Trophoblast cell (in vitro differentiated cells and primary cell): ENCODE results near the gene SEMA4D.
A peak's percentile ranks its signal among the peaks of the same experiment; 100 is the strongest.

Experiments
- DNase-seq, 2 donors: peaks; one replicate each; pipeline ENCODE4 v3.0.0-alpha.2; 2016
- H2AFZ ChIP-seq: 2 replicates; pipeline ENCODE4 v1.6.1; 2013; ENCODE audit warnings: low read length, moderate library complexity, mild to moderate bottlenecking; ENCODE audit not compliant: insufficient read depth, poor library complexity
- H2AK5ac ChIP-seq: 2 replicates; pipeline ENCODE4 v1.6.1; 2013; ENCODE audit warnings: mild to moderate bottlenecking, low read length
- H2BK120ac ChIP-seq: 2 replicates; pipeline ENCODE4 v1.6.1; 2013; ENCODE audit warnings: low read length, mild to moderate bottlenecking, moderate library complexity; ENCODE audit not compliant: insufficient read depth, poor library complexity
- H2BK12ac ChIP-seq: 2 replicates; pipeline ENCODE4 v1.6.1; 2013; ENCODE audit warnings: mild to moderate bottlenecking, low read length, moderate library complexity
- H2BK5ac ChIP-seq: 2 replicates; pipeline ENCODE4 v1.6.1; 2013; ENCODE audit warnings: low read length, low read depth, moderate library complexity, mild to moderate bottlenecking; ENCODE audit not compliant: poor library complexity
- H3K14ac ChIP-seq: 2 replicates; pipeline ENCODE4 v1.6.1; 2013; ENCODE audit warnings: mild to moderate bottlenecking, low read length
- H3K18ac ChIP-seq: 2 replicates; pipeline ENCODE4 v1.6.1; 2013; ENCODE audit warnings: mild to moderate bottlenecking, low read length
- H3K23ac ChIP-seq: 2 replicates; pipeline ENCODE4 v1.6.1; 2013; ENCODE audit warnings: low read length
- H3K27ac ChIP-seq: 2 replicates; pipeline ENCODE4 v1.5.1; 2013; ENCODE audit warnings: low read depth, mild to moderate bottlenecking, inconsistent platforms, low read length, moderate library complexity
- H3K27me3 ChIP-seq: 2 replicates; pipeline ENCODE4 v1.6.1; 2013; ENCODE audit warnings: inconsistent platforms, mild to moderate bottlenecking, low read length, moderate library complexity; ENCODE audit not compliant: insufficient read depth
- H3K36me3 ChIP-seq, 2 experiments: 1 replicate in 1 of 2; 2 replicates in 1 of 2; pipeline ENCODE4 v1.6.1; 2013; ENCODE audit warnings: low read length in 2 of 2, mild to moderate bottlenecking in 2 of 2, moderate library complexity in 1 of 2; ENCODE audit not compliant: insufficient read depth in 2 of 2, control insufficient read depth in 1 of 2
- H3K4ac ChIP-seq: 2 replicates; pipeline ENCODE4 v1.6.1; 2013; ENCODE audit warnings: low read depth, mild to moderate bottlenecking, low read length, moderate library complexity
- H3K4me1 ChIP-seq, 2 experiments: 1 replicate in 1 of 2; 2 replicates in 1 of 2; pipeline ENCODE4 v1.6.1; 2013; ENCODE audit warnings: low read length in 2 of 2, mild to moderate bottlenecking in 2 of 2, moderate library complexity in 1 of 2; ENCODE audit not compliant: insufficient read depth in 2 of 2, control insufficient read depth in 1 of 2
- H3K4me2 ChIP-seq: 2 replicates; pipeline ENCODE4 v1.6.1; 2013; ENCODE audit warnings: inconsistent platforms, mild to moderate bottlenecking, low read length, moderate library complexity
- H3K4me3 ChIP-seq: 2 replicates; pipeline ENCODE4 v1.5.1; 2013; ENCODE audit warnings: mild to moderate bottlenecking, low read depth, low read length, inconsistent platforms
- H3K79me1 ChIP-seq: one replicate; pipeline ENCODE4 v1.6.1; 2013; ENCODE audit warnings: low read length
- H3K79me2 ChIP-seq: 2 replicates; pipeline ENCODE4 v1.6.1; 2013; ENCODE audit warnings: low read length, mild to moderate bottlenecking; ENCODE audit not compliant: control insufficient read depth, insufficient read depth, poor library complexity
- H3K9ac ChIP-seq: 2 replicates; pipeline ENCODE4 v1.6.1; 2013; ENCODE audit warnings: mild to moderate bottlenecking, low read length
- H3K9me3 ChIP-seq: 2 replicates; pipeline ENCODE4 v1.6.1; 2013; ENCODE audit warnings: low read depth, mild to moderate bottlenecking, control low read depth, inconsistent platforms, low read length; ENCODE audit not compliant: insufficient read depth
- H4K12ac ChIP-seq: 2 replicates; pipeline ENCODE4 v1.6.1; 2013; ENCODE audit warnings: low read depth, mild to moderate bottlenecking, low read length, moderate library complexity
- H4K8ac ChIP-seq: 2 replicates; pipeline ENCODE4 v1.6.1; 2013; ENCODE audit warnings: low read depth, mild to moderate bottlenecking, low read length, moderate library complexity
- H4K91ac ChIP-seq: one replicate; pipeline ENCODE4 v1.6.1; 2013; ENCODE audit warnings: low read depth, mild to moderate bottlenecking, low read length, moderate library complexity
- WGBS: extraction: QIAGEN DNeasy Blood & Tissue Kit; methylation state at CpG from one replicate; pipeline ENCODE4 v1.1.7; 2013; ENCODE audit warnings: missing lambda C conversion rate; ENCODE audit not compliant: insufficient read length, insufficient coverage; ENCODE audit errors: extremely low coverage; 5-methylcytosine and 5-hydroxymethylcytosine counted together

Gene SEMA4D

GRCh38 chr9:89502038-89502601 lies 4.2 kb upstream of the SEMA4D start:
- no peak for DNase-seq
- no peak overlapping the region for H2AK5ac ChIP-seq
- H3K4me3 ChIP-seq: no peak overlapping the region

GRCh38 chr9:89501311-89501898 lies 3.5 kb upstream of the SEMA4D start:
- Histone ChIP-seq H4K12ac (no peak overlapping the region), H2AFZ (no peak overlapping the region), H3K4me1 (peaks cover 18 to 32% of the 10 kb centered on the region in 2 experiments), H3K23ac (no peak overlapping the region), H3K4ac (no peak overlapping the region), H3K9me3 (no peaks in the 10 kb centered on the region), H3K18ac (no peak overlapping the region), H4K91ac (no peak overlapping the region), H3K14ac (no peak overlapping the region), H3K79me2 (no peaks in the 10 kb centered on the region), H4K8ac (no peak overlapping the region), H3K4me2 (no peak overlapping the region), H2BK5ac (no peak overlapping the region), H2BK120ac (no peak overlapping the region), H2BK12ac (no peak overlapping the region), H3K27me3 (no peaks in the 10 kb centered on the region), H3K36me3 (no peaks in the 10 kb centered on the region), H2AK5ac (no peak overlapping the region), H3K27ac (no peak overlapping the region), H3K79me1 (peaks cover 6% of the 10 kb centered on the region), H3K9ac (no peak overlapping the region), H3K4me3 (peak overlapping the region; percentile 41)
- WGBS: no CpG with 5 or more reads among the region's 12 CpGs
- DNase-seq: no peak

More at GRCh38 chr9:89502038-89502601, 4.2 kb upstream of the SEMA4D start:
- Histone ChIP-seq H3K79me1 (peaks cover 6% of the 10 kb centered on the region), H3K27me3 (no peaks in the 10 kb centered on the region), H4K91ac (no peak overlapping the region), H2BK5ac (no peak overlapping the region), H3K36me3 (no peaks in the 10 kb centered on the region), H2BK120ac (no peak overlapping the region), H3K27ac (no peak overlapping the region), H4K8ac (no peak overlapping the region), H3K23ac (no peak overlapping the region), H3K4me1 (peaks cover 18 to 32% of the 10 kb centered on the region in 2 experiments), H3K9ac (no peak overlapping the region), H3K9me3 (no peaks in the 10 kb centered on the region), H3K14ac (no peak overlapping the region), H3K18ac (no peak overlapping the region), H2BK12ac (no peak overlapping the region), H2AFZ (no peak overlapping the region), H3K4me2 (no peak overlapping the region), H3K79me2 (no peaks in the 10 kb centered on the region), H4K12ac (no peak overlapping the region), H3K4ac (no peak overlapping the region)
- no CpG with 5 or more reads among the region's 6 CpGs for WGBS

DNA sequence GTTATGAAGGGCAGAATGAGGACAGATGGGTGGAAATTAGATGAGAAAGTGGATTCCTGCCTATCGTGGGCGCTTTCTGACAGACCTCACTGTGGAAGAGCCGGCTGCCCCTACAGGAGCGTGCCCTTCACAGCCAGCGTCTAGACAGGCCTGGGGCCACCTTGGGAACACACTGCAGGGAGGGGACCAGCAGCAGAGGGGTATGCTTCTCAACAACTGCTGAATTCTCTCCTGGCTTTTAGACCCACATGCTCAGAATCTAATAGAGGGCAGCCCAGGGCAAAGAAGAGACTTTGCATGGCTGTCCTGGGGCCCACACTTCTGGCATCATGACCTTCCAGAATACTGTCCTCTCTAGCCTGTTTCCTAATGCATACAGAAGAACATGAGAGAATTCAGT lies 2.1 kb upstream of the SEMA4D start:
- no peak overlapping the region for H4K12ac ChIP-seq
- no peak overlapping the region for H3K4ac ChIP-seq
- no peak overlapping the region for H3K27ac ChIP-seq
- H3K4me1 ChIP-seq: peaks cover 18 to 32% of the 10 kb centered on the region in 2 experiments
- H3K23ac ChIP-seq: no peak overlapping the region
- H3K18ac ChIP-seq: no peak overlapping the region
- no peak overlapping the region for H4K8ac ChIP-seq
- no peak overlapping the region for H2BK120ac ChIP-seq
- no peak overlapping the region for H2AFZ ChIP-seq
- no peak overlapping the region for H3K9ac ChIP-seq
- no CpG with 5 or more reads among the region's 5 CpGs for WGBS
- H3K9me3 ChIP-seq: no peaks in the 10 kb centered on the region
- H3K4me2 ChIP-seq: no peak overlapping the region
- H3K79me2 ChIP-seq: no peaks in the 10 kb centered on the region
- no peaks in the 10 kb centered on the region for H3K36me3 ChIP-seq
- H2BK12ac ChIP-seq: no peak overlapping the region
- no peak for DNase-seq
- H2AK5ac ChIP-seq: no peak overlapping the region
- H2BK5ac ChIP-seq: no peak overlapping the region
- H3K4me3 ChIP-seq: no peak overlapping the region
- H4K91ac ChIP-seq: no peak overlapping the region
- H3K14ac ChIP-seq: no peak overlapping the region
- peaks cover 6% of the 10 kb centered on the region for H3K79me1 ChIP-seq
- H3K27me3 ChIP-seq: no peaks in the 10 kb centered on the region

DNA sequence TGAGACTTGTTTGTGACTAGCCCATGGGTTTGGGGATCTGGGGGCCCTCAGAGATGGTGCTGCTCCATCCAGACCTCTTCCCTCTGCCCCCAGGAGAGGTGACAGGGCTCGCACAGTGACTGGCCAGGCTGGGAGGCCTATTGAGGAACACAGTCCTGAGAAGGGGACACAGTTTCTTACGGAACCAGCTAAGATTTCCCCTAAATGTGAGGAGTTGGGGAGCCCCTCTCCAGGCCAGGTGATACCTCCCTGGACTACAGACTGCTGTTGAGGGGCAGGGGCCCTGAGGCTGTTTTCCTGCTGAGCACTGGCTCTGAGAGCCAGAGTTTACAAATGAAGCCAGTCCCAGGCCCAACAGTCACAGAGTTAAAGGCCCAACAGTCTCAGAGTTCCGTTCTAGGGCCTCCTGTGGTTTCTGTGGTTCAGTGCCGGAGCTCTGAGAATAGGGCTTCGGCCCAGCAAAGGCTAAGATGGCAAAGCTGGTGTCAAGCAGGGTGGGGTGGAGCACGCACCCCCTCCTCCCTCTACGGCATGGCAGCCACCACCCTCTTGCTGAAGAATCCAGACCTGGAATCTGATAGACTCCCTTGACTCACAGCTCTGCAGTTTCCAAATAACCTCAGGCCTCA lies 1.1 kb upstream of the SEMA4D start:
- peak overlapping the region; percentile 28 for H4K12ac ChIP-seq
- H4K8ac ChIP-seq: peak overlapping the region; percentile 94
- no peaks in the 10 kb centered on the region for H3K79me2 ChIP-seq
- H3K4me3 ChIP-seq: no peak overlapping the region
- H3K9me3 ChIP-seq: no peaks in the 10 kb centered on the region
- H3K23ac ChIP-seq: no peak overlapping the region
- peak overlapping the region; percentile 21 for H2AFZ ChIP-seq
- DNase-seq: no peak
- no peak overlapping the region for H3K27ac ChIP-seq
- H3K79me1 ChIP-seq: peaks cover 6% of the 10 kb centered on the region
- peak overlapping the region; percentile 10 for H3K4ac ChIP-seq
- no peak overlapping the region for H3K14ac ChIP-seq
- H3K9ac ChIP-seq: no peak overlapping the region
- peaks cover 18 to 32% of the 10 kb centered on the region in 2 experiments for H3K4me1 ChIP-seq
- H3K36me3 ChIP-seq: no peaks in the 10 kb centered on the region
- no CpG with 5 or more reads among the region's 7 CpGs for WGBS
- no peaks in the 10 kb centered on the region for H3K27me3 ChIP-seq
- peak overlapping the region; percentile 52 for H2BK120ac ChIP-seq
- H2AK5ac ChIP-seq: peak overlapping the region; percentile 30
- H3K18ac ChIP-seq: peak overlapping the region; percentile 56
- H2BK5ac ChIP-seq: no peak overlapping the region
- peak overlapping the region; percentile 26 for H2BK12ac ChIP-seq
- peak overlapping the region; percentile 8 for H3K4me2 ChIP-seq
- H4K91ac ChIP-seq: peak overlapping the region; percentile 32
